GM23338 (cell line): ENCODE measurements around the gene PPM1N. TPM values are rescaled to one million over a fixed set of nuclear protein-coding genes. Genes with fewer than 3 reads are reported as not detected.

Experiments used
- ATAC-seq: fragments of 200-7000 bp; cut with Tn5 transposase; 3 replicates; pipeline ENCODE4 v1.9.1; 2020
- DNase-seq: peaks from one replicate; pipeline ENCODE4 v3.0.0-alpha.2; 2015; ENCODE audit warnings: low spot score
- H2AFZ ChIP-seq: fragments of 200-600 bp; sonication (generic); 2 replicates; pipeline ENCODE4 v1.8.0; 2016; ENCODE audit warnings: antibody characterized with exemption, mild to moderate bottlenecking, moderate library complexity
- H3F3A ChIP-seq: fragments of 200-600 bp; sonication (generic); replicated peaks from 2 replicates; pipeline ENCODE4 v1.8.0; 2017; ENCODE audit warnings: antibody characterized with exemption, mixed run types, low read depth
- H3K27ac ChIP-seq: fragments of 200-600 bp; sonication (generic); 2 replicates; pipeline ENCODE4 v1.6.1; 2016; ENCODE audit warnings: low read depth
- H3K27me3 ChIP-seq: fragments of 200-600 bp; sonication (generic); 2 replicates; pipeline ENCODE4 v1.8.0; 2016; ENCODE audit warnings: mild to moderate bottlenecking, mixed run types, moderate library complexity; ENCODE audit not compliant: insufficient read depth
- H3K36me3 ChIP-seq: fragments of 200-600 bp; sonication (generic); 2 replicates; pipeline ENCODE4 v1.8.0; 2016; ENCODE audit warnings: mild to moderate bottlenecking; ENCODE audit not compliant: insufficient read depth
- H3K4me1 ChIP-seq: fragments of 200-600 bp; sonication (generic); 2 replicates; pipeline ENCODE4 v1.8.0; 2016; ENCODE audit warnings: mild to moderate bottlenecking, moderate library complexity; ENCODE audit not compliant: insufficient read depth
- H3K4me2 ChIP-seq: fragments of 200-600 bp; sonication (generic); 2 replicates; pipeline ENCODE4 v1.7.1; 2017; ENCODE audit warnings: mixed run types
- H3K4me3 ChIP-seq: fragments of 200-600 bp; sonication (generic); 2 replicates; pipeline ENCODE4 v1.6.1; 2016; ENCODE audit warnings: mixed run types
- H3K79me2 ChIP-seq: fragments of 200-600 bp; sonication (generic); replicated peaks from 2 replicates; pipeline ENCODE4 v1.8.0; 2017; ENCODE audit warnings: mild to moderate bottlenecking; ENCODE audit not compliant: insufficient read depth
- H3K9me2 ChIP-seq: fragments of 200-600 bp; sonication (generic); 2 replicates; pipeline ENCODE4 v1.8.0; 2017; ENCODE audit not compliant: insufficient read depth
- H4K20me1 ChIP-seq: fragments of 200-600 bp; sonication (generic); replicated peaks from 2 replicates; pipeline ENCODE4 v1.8.0; 2017; ENCODE audit warnings: mild to moderate bottlenecking; ENCODE audit not compliant: insufficient read depth
- H3K27ac Mint-ChIP-seq: 2 replicates; pipeline ENCODE4 v1.8.0; 2020; ENCODE audit warnings: inconsistent platforms, mild to moderate bottlenecking, moderate library complexity, mixed read lengths
- H3K27me3 Mint-ChIP-seq: 3 replicates; pipeline ENCODE4 v1.8.0; 2022; ENCODE audit warnings: low read depth, mild to moderate bottlenecking, moderate library complexity, mixed read lengths, inconsistent platforms; ENCODE audit not compliant: insufficient read depth, poor library complexity
- H3K36me3 Mint-ChIP-seq: 3 replicates; pipeline ENCODE4 v1.8.0; 2021; ENCODE audit warnings: low read depth, mild to moderate bottlenecking, inconsistent platforms, moderate library complexity, mixed read lengths
- H3K4me1 Mint-ChIP-seq: 3 replicates; pipeline ENCODE4 v1.8.0; 2020; ENCODE audit warnings: mild to moderate bottlenecking, inconsistent platforms, mixed read lengths
- H3K4me3 Mint-ChIP-seq: 3 replicates; pipeline ENCODE4 v1.8.0; 2021; ENCODE audit warnings: moderate library complexity, mild to moderate bottlenecking, inconsistent platforms, mixed read lengths
- H3K9me3 Mint-ChIP-seq: 3 replicates; pipeline ENCODE4 v1.8.0; 2020; ENCODE audit warnings: moderate library complexity, mild to moderate bottlenecking, inconsistent platforms, mixed read lengths
- CTCF ChIP-seq, 2 experiments: fragments of 200-600 bp in 1 of 2; sonication (generic) in 1 of 2; conservative IDR thresholded peaks; 2 replicates each; pipeline versions ENCODE4 v1.5.1 to v1.6.1; 2016 to 2017; ENCODE audit warnings: antibody characterized with exemption in 2 of 2, low read depth in 2 of 2, mild to moderate bottlenecking in 2 of 2, moderate library complexity in 1 of 2
- ETS1 ChIP-seq: IDR thresholded peaks from 2 replicates; pipeline ENCODE4 v1.6.1; 2016; ENCODE audit warnings: antibody characterized with exemption
- EZH2phosphoT487 ChIP-seq: fragments of 200-600 bp; sonication (generic); IDR thresholded peaks from one replicate; pipeline ENCODE4 v1.8.1; 2018; ENCODE audit warnings: antibody characterized with exemption; ENCODE audit not compliant: unreplicated experiment
- NANOG ChIP-seq: IDR thresholded peaks from 2 replicates; pipeline ENCODE4 v1.6.1; 2016; ENCODE audit warnings: antibody characterized with exemption, borderline replicate concordance
- POLR2AphosphoS5 ChIP-seq: IDR thresholded peaks from 2 replicates; pipeline ENCODE4 v1.6.1; 2016; ENCODE audit warnings: antibody characterized with exemption, low read depth
- REST ChIP-seq: IDR thresholded peaks from one replicate; pipeline ENCODE4 v1.6.1; 2018; ENCODE audit warnings: antibody characterized with exemption; ENCODE audit not compliant: unreplicated experiment
- STAT1 ChIP-seq: IDR thresholded peaks from one replicate; pipeline ENCODE4 v1.6.1; 2016; ENCODE audit warnings: antibody characterized with exemption; ENCODE audit not compliant: unreplicated experiment
- ZNF114 ChIP-seq: fragments of 250-450 bp; sonication (Bioruptor Pico); IDR thresholded peaks from 2 replicates; pipeline ENCODE4 v1.5.0; 2020; ENCODE audit warnings: mild to moderate bottlenecking, moderate library complexity
- ZNF331 ChIP-seq: fragments of 250-450 bp; sonication (Bioruptor Pico); IDR thresholded peaks from 2 replicates; pipeline ENCODE4 v1.5.0; 2020; ENCODE audit warnings: low read depth, mild to moderate bottlenecking, moderate library complexity
- ZNF462 ChIP-seq: fragments of 250-450 bp; sonication (Bioruptor Pico); IDR thresholded peaks from 2 replicates; pipeline ENCODE4 v1.5.0; 2020; ENCODE audit warnings: mild to moderate bottlenecking, moderate library complexity
- polyA plus RNA-seq: library from polyadenylated mRNA; unstranded; fragments of >200 nt; fragmentation: Nextera tagmentation; extraction: Ambion mirVana; gene quantifications from 2 replicates; pipeline ENCODE4 v1.2.1, GENCODE V29; 2016
- total RNA-seq: library from RNA; depleted of rRNA; stranded (reverse); fragments of >200 nt; shearing (Covaris generic); gene quantifications from 2 replicates; pipeline ENCODE4 v1.2.3, GENCODE V29; 2014

PPM1N gene
- total and polyA plus RNA-seq, 2 experiments from 2014 or later, result 15.2 to 25.1 TPM

- no peak for TF ChIP-seq CTCF (conservative IDR thresholded peaks at IDR 0.05; ENCODE audit: low read depth in 2 of 2)
Observed at GRCh38 chr19:45512881-45513483, 14.7 kb downstream of the PPM1N start (continued).

- H3K36me3 Mint-ChIP-seq, result peaks cover 30% of the 10 kb centered on the region
- peaks cover 16% of the 10 kb centered on the region for H3K4me1 Mint-ChIP-seq
- ATAC-seq, result no peak
- H3K4me3 ChIP-seq, result no peak overlapping the region
- H3K9me2 ChIP-seq, result no peaks in the 10 kb centered on the region
- peaks cover 83% of the 10 kb centered on the region for H3K79me2 ChIP-seq
- no peak overlapping the region for H2AFZ ChIP-seq
- H3K27ac ChIP-seq, result no peak overlapping the region
- peaks cover 55% of the 10 kb centered on the region for H4K20me1 ChIP-seq
- no peak overlapping the region for H3K4me2 ChIP-seq
- peaks cover 7% of the 10 kb centered on the region for H3K36me3 ChIP-seq
- peaks cover 13% of the 10 kb centered on the region for H3K4me1 ChIP-seq
- H3K4me3 Mint-ChIP-seq, result no peak overlapping the region
- peaks cover 2% of the 10 kb centered on the region for H3K27me3 Mint-ChIP-seq
- DNase-seq, result no peak
- peaks cover 4% of the 10 kb centered on the region; the same call in 1 of the 2 replicates for H3F3A ChIP-seq
- H3K27ac Mint-ChIP-seq, result no peak overlapping the region
- H3K9me3 Mint-ChIP-seq, result no peaks in the 10 kb centered on the region; the same call in 2 of the 3 replicates
- H3K27me3 ChIP-seq, result no peaks in the 10 kb centered on the region
- TF ChIP-seq ZNF462 (no peak), POLR2AphosphoS5 (no peak), EZH2phosphoT487 (no peak), ZNF114 (CRISPR knock-in tag) (no peak), STAT1 (no peak), ZNF331 (CRISPR knock-in tag) (no peak), REST (no peak), NANOG (no peak), ETS1 (no peak)
Observed at GRCh38 chr19:45514376-45515051, 16.3 kb downstream of the PPM1N start.
